ENCODE data around the gene CFAP77. TPM values are rescaled to one million over a fixed set of nuclear protein-coding genes. Genes with fewer than 3 reads are reported as not detected.

Gene CFAP77
- total RNA-seq, 4 donors from 2014 or later: not detected

- H3K4me3 ChIP-seq (ENCODE audit: low read depth, poor library complexity, severe bottlenecking): no peak overlapping the region
- DNase-seq (ENCODE audit: low spot score in 2 of 2): no peak
- TF ChIP-seq CTCF (IDR thresholded peaks at IDR 0.05) (no peak), POLR2A (IDR thresholded peaks at IDR 0.05) (no peak)
- WGBS, 2 donors: 8 to 15% methylated on average over 23 to 24 of the region's 37 CpGs
- intact Hi-C loops (cut with DNase I; ENCODE audit: low total_unique reads): no loop called here
These were observed 173.0 kb downstream of the CFAP77 start for GRCh38 chr9:132582786-132583583.

- H3K4me3 ChIP-seq (ENCODE audit: low read depth, poor library complexity, severe bottlenecking): no peak overlapping the region
- TF ChIP-seq CTCF (IDR thresholded peaks at IDR 0.05) (no peak), POLR2A (IDR thresholded peaks at IDR 0.05) (no peak)
- 5 to 7% methylated on average over 8 of the region's 8 CpGs for WGBS, 2 donors
- no peak for DNase-seq (ENCODE audit: low spot score in 2 of 2)
- intact Hi-C loops (cut with DNase I; ENCODE audit: low total_unique reads): no loop called here
These were observed 173.7 kb downstream of the CFAP77 start for GRCh38 chr9:132583584-132584304.

- 10 to 12% methylated on average over 30 of the region's 30 CpGs for WGBS, 2 donors
- no peak overlapping the region for H3K4me3 ChIP-seq (ENCODE audit: low read depth, poor library complexity, severe bottlenecking)
- intact Hi-C loops (cut with DNase I; ENCODE audit: low total_unique reads): no loop called here
- no peak for DNase-seq (ENCODE audit: low spot score in 2 of 2)
- TF ChIP-seq CTCF (IDR thresholded peaks at IDR 0.05): no peak
- TF ChIP-seq POLR2A (IDR thresholded peaks at IDR 0.05): no peak
These were observed 174.9 kb downstream of the CFAP77 start for GRCh38 chr9:132584601-132585560.

- DNase-seq (ENCODE audit: low spot score in 2 of 2): no peak
- intact Hi-C loops (cut with DNase I; ENCODE audit: low total_unique reads): no loop called here
- TF ChIP-seq POLR2A (IDR thresholded peaks at IDR 0.05) (no peak), CTCF (IDR thresholded peaks at IDR 0.05) (no peak)
- WGBS, 2 donors: 4 to 6% methylated on average over 41 to 42 of the region's 42 CpGs
- no peak overlapping the region for H3K4me3 ChIP-seq (ENCODE audit: low read depth, poor library complexity, severe bottlenecking)
These were observed 176.2 kb downstream of the CFAP77 start for GRCh38 chr9:132585954-132586829.
